Activated effector memory CD4-positive, alpha-beta T cell treated with anti-CD3 and anti-CD28 coated beads, Interleukin-2, amount 50 U/mL, for 16 hours (primary cell): ENCODE results near the gene CNTD1.
A peak's percentile ranks its signal among the peaks of the same experiment; 100 is the strongest.
"Not testable (repeated sequence)": the region's sequence is repeated elsewhere in the genome, so short reads cannot be mapped to it uniquely, and the experiment has no call there.

ENCODE experiments used
- DNase-seq: peaks from one replicate; pipeline ENCODE4 v3.0.0-alpha.2; 2020

Gene CNTD1, protein sequence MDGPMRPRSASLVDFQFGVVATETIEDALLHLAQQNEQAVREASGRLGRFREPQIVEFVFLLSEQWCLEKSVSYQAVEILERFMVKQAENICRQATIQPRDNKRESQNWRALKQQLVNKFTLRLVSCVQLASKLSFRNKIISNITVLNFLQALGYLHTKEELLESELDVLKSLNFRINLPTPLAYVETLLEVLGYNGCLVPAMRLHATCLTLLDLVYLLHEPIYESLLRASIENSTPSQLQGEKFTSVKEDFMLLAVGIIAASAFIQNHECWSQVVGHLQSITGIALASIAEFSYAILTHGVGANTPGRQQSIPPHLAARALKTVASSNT

DNA sequence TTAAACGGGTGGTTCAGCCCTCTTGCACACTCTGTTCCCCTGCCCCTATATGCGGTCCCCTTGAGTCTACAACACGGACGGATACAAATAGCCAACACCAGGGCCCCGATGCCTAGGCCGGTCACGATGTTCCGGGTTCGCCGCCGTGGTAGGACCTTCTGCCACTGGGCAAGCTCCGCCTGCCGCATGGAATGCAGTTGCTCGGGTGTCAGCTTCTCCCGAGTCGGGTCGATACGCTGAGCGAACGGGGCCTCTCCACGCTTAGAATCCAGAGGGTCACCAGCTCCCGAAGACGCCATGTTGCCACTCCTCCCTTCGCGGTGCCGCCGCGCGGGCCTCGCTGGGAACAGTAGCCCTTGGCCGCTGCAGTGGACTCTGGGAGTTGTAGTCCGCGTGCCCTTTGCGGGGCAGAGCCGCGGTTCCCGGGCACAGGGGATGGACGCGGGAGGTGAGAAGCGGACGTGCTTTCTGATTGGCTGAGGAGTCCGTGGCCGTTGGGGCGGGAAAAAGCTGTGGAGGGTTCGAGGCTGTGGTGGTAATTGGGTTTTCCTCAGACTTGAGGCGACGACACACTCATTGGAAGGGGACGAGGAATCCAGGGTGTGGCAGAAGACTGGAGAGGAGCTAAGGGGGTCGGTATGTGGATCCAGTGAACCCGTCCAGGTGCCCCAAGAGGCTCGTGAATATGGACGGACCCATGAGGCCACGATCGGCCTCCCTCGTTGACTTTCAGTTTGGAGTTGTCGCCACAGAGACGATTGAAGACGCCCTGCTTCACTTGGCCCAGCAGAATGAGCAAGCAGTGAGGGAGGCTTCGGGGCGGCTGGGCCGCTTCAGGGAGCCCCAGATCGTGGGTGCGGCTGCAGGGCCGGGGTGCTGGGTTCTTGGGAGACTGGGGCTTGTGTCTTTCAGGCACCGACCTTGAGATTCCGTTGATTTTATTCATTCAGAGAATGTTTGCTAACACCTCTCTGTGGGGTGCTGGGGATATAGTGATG, at the start of gene CNTD1, which contains the start of gene COA3:
CNTD1 (plus strand) TSS at position 479 of the 998 bp plus-strand sequence; CDS start at position 686, 207 bp downstream.
COA3 (minus strand) TSS at position 322 of the 998 bp plus-strand sequence; CDS start at position 299, 23 bp downstream.
- peak; percentile 91 for DNase-seq

- no peak for DNase-seq
Observed at GRCh38 chr17:42748908-42749798, 49.5 kb upstream of the CNTD1 start.

GRCh38 chr17:42750739-42751344, 47.8 kb upstream of the CNTD1 start:
- DNase-seq = no peak

DNA sequence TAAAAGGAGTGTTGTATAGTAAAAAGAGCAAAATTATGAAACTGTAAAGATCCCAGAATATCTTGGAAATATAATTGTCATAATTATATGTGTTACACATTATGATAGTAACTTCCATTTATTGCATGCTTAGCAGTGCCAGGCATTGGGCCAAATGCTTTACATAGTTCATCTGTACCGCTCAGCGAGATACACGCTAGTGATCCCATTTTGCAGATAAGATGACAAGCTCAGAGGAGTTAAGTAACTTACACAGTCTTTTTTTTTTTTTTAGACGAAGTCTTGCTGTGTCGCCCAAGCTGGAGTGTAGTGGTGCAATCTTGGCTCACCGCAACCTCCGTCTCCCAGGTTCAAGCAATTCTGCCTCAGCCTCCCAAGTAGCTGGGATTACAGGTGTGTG, 47.0 kb upstream of the CNTD1 start:
- DNase-seq = no peak

DNA sequence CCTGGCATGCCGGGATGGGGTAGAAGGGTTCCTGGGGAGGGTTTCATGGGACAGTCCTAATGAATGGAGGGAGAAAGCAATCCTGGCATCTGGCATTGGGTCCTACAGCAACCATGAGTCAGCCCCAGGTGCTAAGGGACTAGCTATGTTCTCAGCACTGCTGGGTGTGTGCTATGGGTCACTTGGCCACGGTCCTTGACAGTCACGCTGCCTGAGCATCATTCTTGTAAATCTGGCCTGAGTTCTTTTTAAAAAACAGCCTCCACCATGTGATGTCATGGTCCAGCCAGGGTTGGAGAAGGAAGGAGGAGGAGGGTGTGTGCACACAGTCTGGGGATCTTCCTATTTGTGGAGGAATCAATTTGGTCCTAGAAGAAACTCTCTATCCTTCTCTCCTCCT, 43.9 kb upstream of the CNTD1 start:
- no peak for DNase-seq

DNA sequence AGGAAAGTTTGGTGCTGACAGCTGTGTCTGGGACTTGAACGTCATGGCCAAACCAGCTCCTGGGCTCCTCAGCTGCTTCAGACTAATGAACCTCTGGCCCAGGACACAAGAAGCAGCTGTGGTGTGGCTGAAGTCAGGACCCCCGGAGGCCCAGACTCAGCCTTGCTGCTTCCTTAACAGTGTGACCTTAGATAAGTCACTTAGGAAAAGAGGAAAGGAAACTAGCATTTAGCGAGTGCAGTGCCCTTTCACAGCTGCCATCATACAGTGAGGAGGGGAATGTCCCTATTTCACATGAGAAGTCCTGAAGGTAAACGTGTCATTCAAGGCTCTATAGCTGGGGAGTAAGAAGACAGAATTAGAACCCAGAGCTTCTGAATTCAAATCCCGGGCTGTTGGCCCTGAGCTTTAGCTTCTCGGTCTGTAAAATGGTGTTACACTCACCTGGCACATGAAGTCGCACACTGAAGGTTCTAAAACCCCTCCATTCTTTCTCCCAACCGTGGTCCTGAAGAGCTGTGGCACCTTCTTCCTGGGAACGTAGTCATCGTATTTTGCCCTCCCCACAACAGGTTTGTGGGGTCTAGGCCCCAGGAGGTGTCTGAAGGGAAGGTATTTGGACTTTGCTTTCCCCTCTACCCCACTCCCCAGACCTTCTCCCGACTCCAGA, 38.5 kb upstream of the CNTD1 start:
- DNase-seq = no peak

GRCh38 chr17:42760652-42761581, 37.7 kb upstream of the CNTD1 start, which contains the start of gene RAMP2:
TSS of gene RAMP2 (plus strand) at chr17:42761227. CDS start at chr17:42761262, 35 bp downstream.
- no peak for DNase-seq

DNA sequence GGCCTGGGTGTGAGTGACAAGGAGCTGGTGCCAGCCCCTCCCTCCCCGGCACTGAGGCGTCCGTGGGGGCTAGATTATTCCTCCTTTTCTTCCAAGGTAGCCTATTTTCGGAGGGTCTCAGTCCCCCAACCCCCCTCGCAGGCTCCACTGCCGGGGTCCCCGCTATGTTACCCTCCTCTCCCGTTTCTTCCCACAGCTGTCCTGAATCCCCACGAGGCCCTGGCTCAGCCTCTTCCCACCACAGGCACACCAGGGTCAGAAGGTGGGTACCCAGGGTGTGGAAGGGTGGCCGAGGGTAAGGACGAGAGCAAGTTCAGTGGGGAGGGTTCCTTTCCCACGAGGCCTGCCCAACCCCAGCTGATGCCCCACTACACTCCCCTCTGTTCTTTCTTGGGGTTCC, 37.0 kb upstream of the CNTD1 start:
- no peak for DNase-seq

GRCh38 chr17:42766124-42766523, 32.5 kb upstream of the CNTD1 start:
- DNase-seq = no peak

DNA sequence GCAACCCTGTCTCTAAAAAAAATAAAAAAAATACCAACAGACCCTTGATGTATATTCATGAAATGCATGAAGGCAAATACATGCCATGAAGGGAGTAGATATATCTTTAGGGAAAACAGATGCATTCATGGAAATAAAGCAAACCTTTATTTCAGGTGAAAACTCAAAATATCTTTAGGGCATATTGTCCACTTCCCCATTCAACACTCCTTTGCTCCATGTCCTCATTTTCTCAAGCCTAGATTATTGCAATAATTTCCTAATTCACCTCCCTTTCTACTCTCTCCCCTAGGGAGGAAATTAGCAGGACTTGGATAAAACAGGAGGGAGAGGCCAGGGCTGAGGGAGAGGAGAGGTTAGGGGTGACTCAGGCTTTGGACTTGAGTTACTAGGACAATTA, 31.1 kb upstream of the CNTD1 start:
- DNase-seq = no peak

GRCh38 chr17:42768006-42768405, 30.7 kb upstream of the CNTD1 start:
- DNase-seq = not testable (repeated sequence)

GRCh38 chr17:42769964-42770363, 28.7 kb upstream of the CNTD1 start:
- DNase-seq = not testable (repeated sequence)

DNA sequence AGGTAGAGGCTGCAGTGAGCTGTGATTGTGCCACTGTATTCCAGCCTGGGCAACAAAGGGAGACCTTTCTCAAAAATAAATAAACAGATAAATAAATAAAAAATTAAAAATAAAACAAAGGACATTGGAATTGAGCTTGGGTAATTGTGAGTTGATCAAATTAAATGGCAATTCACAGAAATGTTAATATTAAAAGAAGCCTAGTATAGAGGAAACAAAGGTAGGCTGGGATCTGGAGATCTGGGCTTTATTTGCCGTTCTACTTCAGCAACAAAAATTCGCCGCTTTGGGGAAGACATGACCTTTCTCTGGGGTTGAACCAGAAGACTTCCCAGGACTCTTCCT, 25.7 kb upstream of the CNTD1 start:
- no peak for DNase-seq

DNA sequence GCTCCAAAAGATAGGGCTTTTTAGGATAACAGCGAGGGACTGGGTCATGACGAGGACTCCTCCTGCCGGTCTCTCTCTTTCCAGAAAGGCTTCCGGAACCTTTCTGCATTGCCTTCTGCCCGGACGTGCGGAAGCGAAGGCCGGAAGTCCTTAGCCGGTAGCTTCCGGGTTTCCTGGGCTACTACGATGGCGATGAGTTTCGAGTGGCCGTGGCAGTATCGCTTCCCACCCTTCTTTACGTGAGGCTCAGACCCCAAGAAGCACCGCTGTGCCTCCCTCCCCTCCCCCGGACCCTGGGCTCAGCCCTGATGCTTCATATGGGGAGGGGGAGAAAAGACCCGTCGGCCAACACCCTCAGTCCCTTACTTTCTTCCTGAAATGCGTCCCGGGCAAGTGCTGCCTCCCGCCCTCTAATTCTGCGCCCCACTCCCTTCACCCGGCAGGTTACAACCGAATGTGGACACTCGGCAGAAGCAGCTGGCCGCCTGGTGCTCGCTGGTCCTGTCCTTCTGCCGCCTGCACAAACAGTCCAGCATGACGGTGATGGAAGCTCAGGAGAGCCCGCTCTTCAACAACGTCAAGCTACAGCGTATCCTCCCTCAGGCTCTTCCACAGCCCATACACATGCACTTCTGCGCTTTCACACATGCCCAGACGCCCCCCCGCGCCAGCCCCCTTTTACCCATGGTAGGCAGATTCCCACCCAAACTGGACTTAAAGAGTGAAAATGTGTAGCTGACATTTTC, 25.2 kb upstream of the CNTD1 start, which contains the start of gene VPS25:
VPS25 (plus strand) TSS at position 160 of the 746 bp plus-strand sequence; CDS start at position 187, 27 bp downstream.
- DNase-seq = peak; percentile 91

GRCh38 chr17:42774066-42774745, 24.5 kb upstream of the CNTD1 start:
- no peak for DNase-seq

GRCh38 chr17:42775534-42776098, 23.0 kb upstream of the CNTD1 start:
- DNase-seq = no peak

- no peak for DNase-seq
Observed at GRCh38 chr17:42778570-42778969, 20.1 kb upstream of the CNTD1 start.

DNA sequence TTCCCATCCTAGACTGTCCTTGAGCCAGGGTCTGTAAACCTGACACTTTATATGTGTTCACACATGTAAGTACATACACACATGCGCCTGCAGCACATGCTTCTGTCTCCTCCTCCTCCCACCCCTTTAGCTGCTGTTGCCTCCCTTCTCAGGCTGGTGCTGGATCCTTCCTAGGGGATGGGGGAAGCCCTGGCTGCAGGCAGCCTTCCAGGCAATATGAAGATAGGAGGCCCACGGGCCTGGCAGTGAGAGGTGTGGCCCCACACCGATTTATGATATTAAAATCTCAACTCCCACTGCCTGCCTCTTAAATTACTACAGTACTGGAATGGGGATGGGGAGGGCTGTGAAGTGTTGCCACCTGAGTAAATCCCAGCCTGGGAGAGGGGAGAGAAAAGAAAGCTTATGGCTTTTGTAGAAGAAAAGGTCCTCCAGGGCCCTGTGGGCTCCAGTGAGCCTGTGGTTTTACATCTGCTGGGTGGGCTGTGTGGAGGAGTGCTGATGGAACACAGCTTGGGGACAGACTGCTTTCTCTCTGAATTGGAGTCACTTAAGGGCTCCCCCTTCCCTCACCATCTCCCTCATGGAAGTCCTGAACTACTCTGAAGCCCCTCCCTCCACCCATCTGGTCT, 19.2 kb upstream of the CNTD1 start:
- no peak for DNase-seq
